ENCODE results near the gene ZDHHC11.

Gene ZDHHC11

DNA sequence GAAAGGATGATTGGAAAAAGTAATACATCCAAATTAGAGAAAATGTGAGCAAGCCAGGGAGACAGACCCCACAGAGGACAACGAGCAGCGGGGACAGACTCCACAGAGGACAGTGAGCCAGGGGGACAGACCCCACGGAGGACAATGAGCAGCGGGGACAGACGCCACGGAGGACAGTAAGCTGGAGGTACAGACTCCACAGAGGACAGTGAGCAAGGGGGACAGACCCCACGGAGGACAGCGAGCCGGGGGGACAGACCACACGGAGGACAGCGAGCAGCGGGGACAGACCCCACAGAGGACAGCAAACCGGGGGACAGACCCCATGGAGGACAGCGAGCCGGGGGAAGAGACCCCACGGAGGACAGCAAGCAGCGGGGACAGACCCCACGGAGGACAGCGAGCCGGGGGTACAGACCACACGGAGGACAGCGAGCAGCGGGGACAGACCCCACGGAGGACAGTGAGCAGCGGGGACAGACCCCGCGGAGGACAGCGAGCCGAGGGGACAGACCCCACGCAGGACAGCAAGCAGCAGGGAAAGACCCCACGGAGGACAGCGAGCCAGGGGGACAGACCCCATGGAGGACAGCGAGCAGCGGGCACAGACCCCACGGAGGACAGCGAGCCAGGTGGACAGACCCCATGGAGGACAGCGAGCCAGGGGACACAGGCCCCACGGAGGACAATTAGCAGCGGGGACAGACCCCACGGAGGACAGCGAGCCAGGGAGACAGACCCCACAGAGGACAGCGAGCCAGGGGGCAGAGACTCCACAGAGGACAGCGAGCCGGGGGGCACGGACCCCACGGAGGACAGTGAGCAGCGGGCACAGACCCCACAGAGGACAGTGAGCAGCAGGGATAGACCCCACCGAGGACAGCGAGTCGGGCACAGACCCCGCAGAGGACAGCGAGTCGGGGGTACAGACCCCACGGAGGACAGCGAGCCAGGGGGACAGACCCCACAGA is 1.9 kb upstream of the ZDHHC11 start:
- H3K4me1 ChIP-seq (ENCODE audit: control insufficient read depth, insufficient read depth, low read depth, low read length) = peaks cover 4% of the 10 kb centered on the region
- no peak overlapping the region for H4K91ac ChIP-seq (ENCODE audit: low read length)
- no peak overlapping the region for H2BK120ac ChIP-seq (ENCODE audit: low read depth, low read length)
- H2BK5ac ChIP-seq (ENCODE audit: low read depth, low read length, poor library complexity, severe bottlenecking) = no peak overlapping the region
- no peak for DNase-seq
- H3K4ac ChIP-seq (ENCODE audit: low read depth in 1 of 2, low read length in 2 of 2) = no peak overlapping the region
- H3K9ac ChIP-seq (ENCODE audit: low read length) = no peak overlapping the region
- H3K14ac ChIP-seq (ENCODE audit: low read length in 2 of 2) = peak overlapping the region in 1 of 2 experiments; percentile 22
- H3K27me3 ChIP-seq (ENCODE audit: control insufficient read depth in 1 of 2, insufficient read depth in 1 of 2, low read length in 2 of 2) = peaks cover 4 to 52% of the 10 kb centered on the region in 2 experiments
- no peak overlapping the region for H3K27ac ChIP-seq (ENCODE audit: low read length, poor library complexity, severe bottlenecking)
- no peak overlapping the region for H4K8ac ChIP-seq (ENCODE audit: low read length)
- H2AK5ac ChIP-seq (ENCODE audit: low read length, severe bottlenecking) = no peak overlapping the region
- WGBS = 95% methylated on average over 55 of the region's 55 CpGs
- H3K4me3 ChIP-seq (ENCODE audit: insufficient read depth in 1 of 2, low read depth in 1 of 2, low read length in 2 of 2) = no peak overlapping the region
- no peaks in the 10 kb centered on the region for H3K9me3 ChIP-seq (ENCODE audit: control insufficient read depth, low read length)
- no peaks in the 10 kb centered on the region for H3K79me1 ChIP-seq (replicated peaks; ENCODE audit: low read length, poor library complexity, severe bottlenecking)
- no peak overlapping the region for H2BK15ac ChIP-seq (ENCODE audit: low read depth, poor library complexity, severe bottlenecking)
- H3K4me2 ChIP-seq (ENCODE audit: low read length, poor library complexity, severe bottlenecking) = no peak overlapping the region
- no peak overlapping the region for H3K18ac ChIP-seq (ENCODE audit: low read depth in 1 of 2, low read length in 2 of 2)
- no peak overlapping the region for H2AFZ ChIP-seq (ENCODE audit: low read depth, low read length)
- H2BK12ac ChIP-seq (ENCODE audit: low read length in 2 of 2) = no peak overlapping the region
- H3K23ac ChIP-seq (ENCODE audit: low read length in 2 of 2) = peak overlapping the region in 1 of 2 experiments; percentile 40
- no peaks in the 10 kb centered on the region for H3K36me3 ChIP-seq (ENCODE audit: control insufficient read depth in 1 of 2, insufficient read depth in 2 of 2, low read depth in 1 of 2, low read length in 2 of 2)

DNA sequence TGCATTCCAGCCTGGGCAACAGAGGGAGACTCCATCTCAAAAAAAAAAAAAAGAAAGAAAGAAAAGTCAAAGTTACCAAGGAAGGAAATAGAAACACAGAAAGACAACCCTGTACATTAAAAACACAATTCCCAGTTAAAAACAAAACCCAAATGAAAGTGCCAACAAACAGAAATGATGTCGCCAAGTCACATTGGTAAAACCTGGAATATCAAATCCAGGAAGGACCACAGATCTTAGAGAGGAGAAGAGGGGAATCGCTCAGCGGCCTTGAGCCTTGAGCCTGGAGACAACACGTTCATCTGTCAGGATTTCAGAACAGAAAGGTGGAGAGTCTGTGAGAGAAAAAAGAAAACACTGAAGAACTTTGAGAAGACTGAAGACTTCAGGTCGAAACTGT is 1.2 kb upstream of the ZDHHC11 start:
- Histone ChIP-seq H2BK5ac (ENCODE audit: low read depth, low read length, poor library complexity, severe bottlenecking) (no peak overlapping the region), H3K23ac (ENCODE audit: low read length in 2 of 2) (no peak overlapping the region), H2AK5ac (ENCODE audit: low read length, severe bottlenecking) (no peak overlapping the region), H3K9me3 (ENCODE audit: control insufficient read depth, low read length) (no peaks in the 10 kb centered on the region), H3K9ac (ENCODE audit: low read length) (no peak overlapping the region), H3K4me3 (ENCODE audit: insufficient read depth in 1 of 2, low read depth in 1 of 2, low read length in 2 of 2) (no peak overlapping the region), H2BK15ac (ENCODE audit: low read depth, poor library complexity, severe bottlenecking) (no peak overlapping the region), H3K4ac (ENCODE audit: low read depth in 1 of 2, low read length in 2 of 2) (no peak overlapping the region), H3K36me3 (ENCODE audit: control insufficient read depth in 1 of 2, insufficient read depth in 2 of 2, low read depth in 1 of 2, low read length in 2 of 2) (no peaks in the 10 kb centered on the region), H3K18ac (ENCODE audit: low read depth in 1 of 2, low read length in 2 of 2) (no peak overlapping the region), H2BK120ac (ENCODE audit: low read depth, low read length) (no peak overlapping the region), H3K4me1 (ENCODE audit: control insufficient read depth, insufficient read depth, low read depth, low read length) (peaks cover 4% of the 10 kb centered on the region), H3K27ac (ENCODE audit: low read length, poor library complexity, severe bottlenecking) (no peak overlapping the region), H3K4me2 (ENCODE audit: low read length, poor library complexity, severe bottlenecking) (no peak overlapping the region), H2AFZ (ENCODE audit: low read depth, low read length) (no peak overlapping the region), H4K91ac (ENCODE audit: low read length) (no peak overlapping the region), H3K79me1 (replicated peaks; ENCODE audit: low read length, poor library complexity, severe bottlenecking) (no peaks in the 10 kb centered on the region), H2BK12ac (ENCODE audit: low read length in 2 of 2) (no peak overlapping the region), H3K14ac (ENCODE audit: low read length in 2 of 2) (no peak overlapping the region), H4K8ac (ENCODE audit: low read length) (no peak overlapping the region), H3K27me3 (ENCODE audit: control insufficient read depth in 1 of 2, insufficient read depth in 1 of 2, low read length in 2 of 2) (peaks cover 4 to 52% of the 10 kb centered on the region in 2 experiments)
- DNase-seq = no peak
- WGBS = 90% methylated on average over 5 of the region's 5 CpGs

DNA sequence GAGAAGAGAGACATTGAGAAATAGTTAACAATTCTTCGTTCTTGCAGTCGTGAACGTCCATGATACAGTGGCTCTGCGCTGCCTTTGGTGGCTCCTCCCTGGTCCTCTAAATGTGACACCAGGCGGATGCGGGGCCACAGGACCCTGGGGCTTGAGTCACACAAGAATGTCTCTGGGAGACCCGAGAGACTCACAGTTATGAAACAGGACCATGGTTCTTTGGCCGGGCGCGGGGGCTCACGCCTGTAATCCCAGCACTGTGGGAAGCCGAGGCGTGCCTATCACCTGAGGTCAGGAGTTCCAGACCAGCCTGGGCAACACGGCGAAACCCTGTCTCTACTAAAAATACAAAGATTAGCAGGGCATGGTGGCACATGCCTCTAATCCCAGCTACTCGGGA is 767 bp upstream of the ZDHHC11 start:
- WGBS = 96% methylated on average over 15 of the region's 16 CpGs
- H3K4me1 ChIP-seq (ENCODE audit: control insufficient read depth, insufficient read depth, low read depth, low read length) = peaks cover 4% of the 10 kb centered on the region
- H3K4me3 ChIP-seq (ENCODE audit: insufficient read depth in 1 of 2, low read depth in 1 of 2, low read length in 2 of 2) = no peak overlapping the region
- no peak overlapping the region for H3K9ac ChIP-seq (ENCODE audit: low read length)
- H2BK12ac ChIP-seq (ENCODE audit: low read length in 2 of 2) = no peak overlapping the region
- no peak overlapping the region for H3K27ac ChIP-seq (ENCODE audit: low read length, poor library complexity, severe bottlenecking)
- H4K8ac ChIP-seq (ENCODE audit: low read length) = no peak overlapping the region
- H2BK120ac ChIP-seq (ENCODE audit: low read depth, low read length) = no peak overlapping the region
- no peaks in the 10 kb centered on the region for H3K36me3 ChIP-seq (ENCODE audit: control insufficient read depth in 1 of 2, insufficient read depth in 2 of 2, low read depth in 1 of 2, low read length in 2 of 2)
- no peak overlapping the region for H2AFZ ChIP-seq (ENCODE audit: low read depth, low read length)
- H3K14ac ChIP-seq (ENCODE audit: low read length in 2 of 2) = no peak overlapping the region
- no peak for DNase-seq
- no peak overlapping the region for H3K23ac ChIP-seq (ENCODE audit: low read length in 2 of 2)
- no peak overlapping the region for H2AK5ac ChIP-seq (ENCODE audit: low read length, severe bottlenecking)
- no peak overlapping the region for H2BK5ac ChIP-seq (ENCODE audit: low read depth, low read length, poor library complexity, severe bottlenecking)
- H4K91ac ChIP-seq (ENCODE audit: low read length) = no peak overlapping the region
- H3K27me3 ChIP-seq (ENCODE audit: control insufficient read depth in 1 of 2, insufficient read depth in 1 of 2, low read length in 2 of 2) = peaks cover 4 to 52% of the 10 kb centered on the region in 2 experiments
- H3K4ac ChIP-seq (ENCODE audit: low read depth in 1 of 2, low read length in 2 of 2) = no peak overlapping the region
- H3K79me1 ChIP-seq (replicated peaks; ENCODE audit: low read length, poor library complexity, severe bottlenecking) = no peaks in the 10 kb centered on the region
- no peaks in the 10 kb centered on the region for H3K9me3 ChIP-seq (ENCODE audit: control insufficient read depth, low read length)
- H3K18ac ChIP-seq (ENCODE audit: low read depth in 1 of 2, low read length in 2 of 2) = no peak overlapping the region
- no peak overlapping the region for H2BK15ac ChIP-seq (ENCODE audit: low read depth, poor library complexity, severe bottlenecking)
- no peak overlapping the region for H3K4me2 ChIP-seq (ENCODE audit: low read length, poor library complexity, severe bottlenecking)

DNA sequence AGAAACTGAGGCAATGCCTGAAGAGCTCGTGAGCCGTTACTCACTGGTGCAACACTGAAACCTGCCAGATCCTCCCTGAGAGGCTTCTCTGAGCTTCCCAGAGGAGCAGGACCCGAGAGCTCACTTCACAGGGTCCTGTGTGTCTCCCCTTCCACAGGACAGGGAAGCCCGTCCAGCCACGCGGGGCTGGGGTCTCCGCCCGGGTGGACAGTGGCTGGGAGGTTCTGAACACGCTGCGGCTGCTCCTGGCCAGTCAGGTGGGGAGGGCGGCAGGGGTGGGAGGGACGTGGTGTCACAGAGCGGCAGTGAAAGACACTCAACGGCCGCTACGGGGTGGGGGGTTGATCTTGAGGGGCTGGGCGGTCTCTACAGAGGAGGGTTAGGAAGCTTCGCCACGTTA is 290 bp upstream of the ZDHHC11 start:
- Histone ChIP-seq H3K27me3 (ENCODE audit: control insufficient read depth in 1 of 2, insufficient read depth in 1 of 2, low read length in 2 of 2) (peaks cover 4 to 52% of the 10 kb centered on the region in 2 experiments), H3K9me3 (ENCODE audit: control insufficient read depth, low read length) (no peaks in the 10 kb centered on the region), H4K8ac (ENCODE audit: low read length) (no peak overlapping the region), H3K36me3 (ENCODE audit: control insufficient read depth in 1 of 2, insufficient read depth in 2 of 2, low read depth in 1 of 2, low read length in 2 of 2) (no peaks in the 10 kb centered on the region), H3K4me2 (ENCODE audit: low read length, poor library complexity, severe bottlenecking) (no peak overlapping the region), H3K9ac (ENCODE audit: low read length) (no peak overlapping the region), H2AK5ac (ENCODE audit: low read length, severe bottlenecking) (no peak overlapping the region), H3K4me1 (ENCODE audit: control insufficient read depth, insufficient read depth, low read depth, low read length) (peaks cover 2% of the 10 kb centered on the region), H2BK120ac (ENCODE audit: low read depth, low read length) (no peak overlapping the region), H2BK15ac (ENCODE audit: low read depth, poor library complexity, severe bottlenecking) (no peak overlapping the region), H2BK12ac (ENCODE audit: low read length in 2 of 2) (no peak overlapping the region), H3K27ac (ENCODE audit: low read length, poor library complexity, severe bottlenecking) (no peak overlapping the region), H2BK5ac (ENCODE audit: low read depth, low read length, poor library complexity, severe bottlenecking) (no peak overlapping the region), H3K14ac (ENCODE audit: low read length in 2 of 2) (no peak overlapping the region), H3K4ac (ENCODE audit: low read depth in 1 of 2, low read length in 2 of 2) (no peak overlapping the region), H2AFZ (ENCODE audit: low read depth, low read length) (no peak overlapping the region), H3K18ac (ENCODE audit: low read depth in 1 of 2, low read length in 2 of 2) (no peak overlapping the region), H3K4me3 (ENCODE audit: insufficient read depth in 1 of 2, low read depth in 1 of 2, low read length in 2 of 2) (no peak overlapping the region), H4K91ac (ENCODE audit: low read length) (no peak overlapping the region), H3K23ac (ENCODE audit: low read length in 2 of 2) (no peak overlapping the region), H3K79me1 (replicated peaks; ENCODE audit: low read length, poor library complexity, severe bottlenecking) (no peaks in the 10 kb centered on the region)
- 89% methylated on average over 19 of the region's 19 CpGs for WGBS
- DNase-seq = no peak

Measured in mesenchymal stem cell (in vitro differentiated cells and primary cell).